GM12874 (cell line): ENCODE results near the gene STRA8.

ENCODE experiments used
- CTCF ChIP-seq: IDR thresholded peaks from 2 replicates; pipeline ENCODE4 v1.5.1; 2011; ENCODE audit warnings: low read depth, mild to moderate bottlenecking, control low read depth, low read length, moderate library complexity; ENCODE audit not compliant: insufficient read depth

Gene STRA8

GRCh38 chr7:135215180-135215579, 18.5 kb upstream of the STRA8 start:
- no peak for TF ChIP-seq CTCF

GRCh38 chr7:135215698-135216097, 17.9 kb upstream of the STRA8 start:
- no peak for TF ChIP-seq CTCF

DNA sequence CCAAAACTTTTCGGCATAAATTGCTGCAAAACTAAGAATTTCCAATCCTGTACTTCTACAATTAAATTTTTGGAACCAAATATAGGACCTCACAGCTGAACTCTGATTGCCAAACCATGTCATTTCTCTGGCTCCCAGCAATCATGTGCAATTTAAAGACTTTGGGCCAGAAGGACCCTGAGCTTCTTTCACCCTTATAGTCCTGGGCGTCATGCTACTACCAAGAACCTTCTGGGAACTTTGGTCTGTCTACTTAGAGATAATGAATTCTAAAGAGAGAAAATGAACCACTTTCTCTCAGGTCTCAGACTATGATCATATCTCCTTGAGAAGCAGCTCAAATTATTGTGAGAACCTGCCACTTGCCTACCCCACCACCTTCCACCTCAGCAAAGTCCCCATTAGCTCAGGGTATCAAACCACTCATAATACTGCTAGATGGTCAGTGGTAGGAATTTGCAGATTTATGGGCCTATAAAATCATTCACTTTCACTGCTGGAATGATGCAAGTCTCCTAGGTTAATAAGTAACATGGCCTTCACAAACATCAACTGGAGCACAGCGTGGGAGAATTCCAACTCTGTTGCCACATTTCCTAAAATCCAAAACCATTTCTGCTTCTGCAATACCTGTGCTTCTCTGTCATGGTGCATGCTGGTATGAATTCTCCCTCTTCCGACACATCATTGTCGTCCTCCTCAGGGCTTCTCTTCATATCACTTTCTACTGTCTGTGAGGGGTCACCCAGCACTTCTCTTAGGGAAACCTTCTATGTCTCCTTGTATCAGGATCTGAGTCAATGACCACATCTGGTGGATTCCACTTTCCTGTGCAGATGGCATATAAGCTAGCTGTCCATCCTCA, 15.8 kb upstream of the STRA8 start:
- TF ChIP-seq CTCF = no peak

GRCh38 chr7:135224027-135224426, 9.6 kb upstream of the STRA8 start:
- no peak for TF ChIP-seq CTCF

GRCh38 chr7:135231686-135232085, 2.0 kb upstream of the STRA8 start:
- TF ChIP-seq CTCF = no peak

GRCh38 chr7:135232087-135232486, 1.6 kb upstream of the STRA8 start:
- TF ChIP-seq CTCF = no peak

- TF ChIP-seq CTCF = peak; percentile 11; the same call in 1 of the 2 replicates
Observed at GRCh38 chr7:135232720-135233119, 918 bp upstream of the STRA8 start.

DNA sequence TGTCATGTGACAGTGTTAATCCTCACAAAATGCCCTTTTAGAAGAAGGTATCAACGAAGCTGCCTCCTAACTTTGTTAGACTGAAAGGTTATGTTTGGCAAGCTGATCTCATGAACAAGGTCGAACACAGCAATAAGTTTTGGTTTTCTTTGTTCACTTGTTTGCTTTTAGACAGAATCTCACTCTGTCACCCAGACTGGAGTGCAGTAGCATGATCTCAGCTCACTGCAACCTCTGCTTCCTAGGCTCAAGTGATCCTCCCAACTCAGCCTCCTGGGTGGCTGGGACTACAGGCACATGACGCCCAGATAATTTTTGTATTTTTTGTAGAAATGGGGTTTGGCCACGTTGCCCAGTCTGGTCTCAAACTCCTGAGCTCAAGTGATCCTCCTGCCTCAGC, 1.1 kb downstream of the STRA8 start:
- no peak for TF ChIP-seq CTCF
